PC-3 (cell line): Measurements from ENCODE around the gene PHAX. TPM values are rescaled to one million over a fixed set of nuclear protein-coding genes. Genes with fewer than 3 reads are reported as not detected.
A peak's percentile ranks its signal among the peaks of the same experiment; 100 is the strongest.

Experiments
- ATAC-seq: fragments of 200-7000 bp; cut with Tn5 transposase; 2 replicates; pipeline ENCODE4 v1.9.1; 2020; ENCODE audit warnings: mild to moderate bottlenecking, moderate library complexity
- BruUV-seq: library from RNA; stranded (reverse); fragments of 400-500 nt; replicated peaks from 2 replicates; lab custom pipeline; 2021; lab: Mats Ljungman, UMichigan
- CTCF ChIA-PET: fragments of 300-600 bp; sonication (Branson Sonifier 250); formaldehyde crosslinking; loops from one replicate; lab custom pipeline; 2022; ENCODE audit warnings: antibody characterized with exemption; lab: Charles Lee
- POLR2A ChIA-PET: fragments of 300-600 bp; sonication (Branson Sonifier 250); formaldehyde crosslinking; loops from one replicate; lab custom pipeline; 2022; ENCODE audit warnings: antibody characterized with exemption; ENCODE audit not compliant: unreplicated experiment; lab: Charles Lee
- DNase-seq: peaks from one replicate; pipeline ENCODE4 v3.0.0-alpha.2; 2015
- H2AFZ ChIP-seq: fragments of 300-600 bp; sonication (generic); 2 replicates; pipeline ENCODE4 v1.6.0; 2016; ENCODE audit warnings: antibody characterized with exemption, low read length
- H3F3A ChIP-seq: fragments of 300-600 bp; sonication (generic); one replicate; pipeline ENCODE4 v1.6.0; 2017; ENCODE audit warnings: antibody characterized with exemption, low read length, control low read depth, mild to moderate bottlenecking; ENCODE audit not compliant: unreplicated experiment
- H3K27ac ChIP-seq: fragments of 300-600 bp; sonication (generic); 2 replicates; pipeline ENCODE4 v1.5.1; 2016; ENCODE audit warnings: mild to moderate bottlenecking, low read length
- H3K27me3 ChIP-seq: fragments of 300-600 bp; sonication (generic); 2 replicates; pipeline ENCODE4 v1.6.1; 2016; ENCODE audit warnings: low read length, mixed read lengths
- H3K36me3 ChIP-seq: fragments of 300-600 bp; sonication (generic); 2 replicates; pipeline ENCODE4 v1.6.1; 2016; ENCODE audit warnings: low read depth, mixed run types, low read length, mixed read lengths
- H3K4me1 ChIP-seq: fragments of 300-600 bp; sonication (generic); 2 replicates; pipeline ENCODE4 v1.5.1; 2016; ENCODE audit warnings: low read length; ENCODE audit not compliant: insufficient read depth
- H3K4me2 ChIP-seq: fragments of 300-600 bp; sonication (generic); 2 replicates; pipeline ENCODE4 v1.6.0; 2016; ENCODE audit warnings: low read length
- H3K4me3 ChIP-seq: fragments of 300-600 bp; sonication (generic); 2 replicates; pipeline ENCODE4 v1.5.1; 2016; ENCODE audit warnings: mild to moderate bottlenecking, low read length, mixed read lengths
- H3K79me2 ChIP-seq: fragments of 300-600 bp; sonication (generic); 2 replicates; pipeline ENCODE4 v1.6.1; 2017; ENCODE audit warnings: low read length, mixed read lengths
- H3K9ac ChIP-seq: fragments of 300-600 bp; sonication (generic); 2 replicates; pipeline ENCODE4 v1.6.0; 2016; ENCODE audit warnings: mild to moderate bottlenecking, low read length
- H3K9me2 ChIP-seq: fragments of 300-600 bp; sonication (generic); replicated peaks from 2 replicates; pipeline ENCODE4 v1.6.1; 2016; ENCODE audit warnings: mixed run types, low read length, mixed read lengths
- H3K9me3 ChIP-seq: fragments of 300-600 bp; sonication (generic); 2 replicates; pipeline ENCODE4 v1.6.1; 2016; ENCODE audit warnings: low read length, mixed read lengths
- H4K20me1 ChIP-seq: fragments of 300-600 bp; sonication (generic); 2 replicates; pipeline ENCODE4 v1.6.1; 2016; ENCODE audit warnings: low read length, mixed read lengths
- CTCF ChIP-seq: fragments of 300-600 bp; sonication (generic); conservative IDR thresholded peaks from 2 replicates; pipeline ENCODE4 v1.5.1; 2017; ENCODE audit warnings: antibody characterized with exemption, low read depth, mild to moderate bottlenecking, low read length
- EZH2 ChIP-seq: fragments of 300-600 bp; sonication (generic); IDR thresholded peaks from one replicate; pipeline ENCODE4 v1.6.1; 2017; ENCODE audit warnings: antibody characterized with exemption, mild to moderate bottlenecking, low read length; ENCODE audit not compliant: unreplicated experiment
- EZH2phosphoT487 ChIP-seq: fragments of 300-600 bp; sonication (generic); IDR thresholded peaks from 2 replicates; pipeline ENCODE4 v1.6.1; 2018; ENCODE audit warnings: mild to moderate bottlenecking, antibody characterized with exemption, low read length, borderline replicate concordance
- intact Hi-C: fragments of 100-400 bp; cut with micrococcal nuclease; formaldehyde crosslinking; loops from 2 replicates; pipeline ENCODE4 v1.9.0; 2023
- total RNA-seq: library from RNA; depleted of rRNA; stranded (reverse); fragments of >200 nt; gene quantifications from 2 replicates; pipeline ENCODE4 v1.2.3, GENCODE V29; 2014

PHAX gene
- total RNA-seq, 1 experiment from 2014 or later, result 40.3 TPM

DNA sequence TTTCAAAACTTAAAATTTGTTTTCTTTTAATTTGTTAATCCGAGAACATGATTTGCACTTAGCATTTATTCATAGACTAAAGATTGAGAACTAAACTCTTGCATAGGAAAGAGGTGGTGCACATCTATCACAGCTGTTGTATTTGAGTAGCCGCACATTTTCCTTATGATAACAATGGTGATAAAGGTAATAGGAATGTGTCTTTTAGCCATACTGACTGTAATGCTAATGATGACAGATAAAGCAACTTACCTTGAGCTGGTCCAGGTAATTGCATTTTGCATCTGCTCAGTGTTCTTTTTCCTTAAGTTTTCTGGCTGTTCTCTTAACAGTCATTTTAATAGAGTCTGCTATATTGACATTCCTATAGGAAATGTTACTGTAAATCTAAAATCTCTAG is 19.0 kb downstream of the PHAX start:
- peaks cover 15% of the 10 kb centered on the region for H3K4me1 ChIP-seq
- ChIA-PET POLR2A (no interaction called here), CTCF (no interaction called here)
- peaks cover 15% of the 10 kb centered on the region for H3K79me2 ChIP-seq
- no peaks in the 10 kb centered on the region for H3K9me3 ChIP-seq
- no peaks in the 10 kb centered on the region for H3K27me3 ChIP-seq
- ATAC-seq, result no peak
- no peaks in the 10 kb centered on the region for H3K9me2 ChIP-seq
- H3K4me2 ChIP-seq, result no peak overlapping the region
- no peaks in the 10 kb centered on the region for H3F3A ChIP-seq
- no TSS peak for BruUV-seq
- intact Hi-C loops, result no loop called here
- H2AFZ ChIP-seq, result no peak overlapping the region
- no peak overlapping the region for H3K27ac ChIP-seq
- no peak for DNase-seq
- peaks cover 10% of the 10 kb centered on the region for H3K36me3 ChIP-seq
- H4K20me1 ChIP-seq, result no peaks in the 10 kb centered on the region
- no peak overlapping the region for H3K9ac ChIP-seq
- TF ChIP-seq CTCF (no peak), EZH2 (no peak), EZH2phosphoT487 (no peak)
- H3K4me3 ChIP-seq, result no peak overlapping the region

- H3K27ac ChIP-seq, result peak overlapping the region; percentile 75
- H3K4me1 ChIP-seq, result peaks cover 19% of the 10 kb centered on the region
- peak; percentile 66 for DNase-seq
- BruUV-seq, result no TSS peak
- TF ChIP-seq EZH2 (no peak), CTCF (no peak), EZH2phosphoT487 (no peak)
- H3K4me3 ChIP-seq, result peak overlapping the region; percentile 20; the same call in 1 of the 2 replicates
- intact Hi-C loops, result no loop called here
- ChIA-PET CTCF (no interaction called here), POLR2A (interaction anchor here (0.6 kb wide), 1 partner anchor 29 kb away, joined by 4 read pairs; the partner anchor contains the start of gene ALDH7A1)
- no peak overlapping the region for H2AFZ ChIP-seq
- ATAC-seq, result peak; percentile 66
- peak overlapping the region; percentile 63 for H3K4me2 ChIP-seq
- no peaks in the 10 kb centered on the region for H3F3A ChIP-seq
- no peaks in the 10 kb centered on the region for H3K79me2 ChIP-seq
- H4K20me1 ChIP-seq, result no peaks in the 10 kb centered on the region
- H3K9me3 ChIP-seq, result no peaks in the 10 kb centered on the region
- H3K27me3 ChIP-seq, result no peaks in the 10 kb centered on the region
- H3K9me2 ChIP-seq, result no peaks in the 10 kb centered on the region
- H3K9ac ChIP-seq, result no peak overlapping the region
- peaks cover 19% of the 10 kb centered on the region for H3K36me3 ChIP-seq
Observed at GRCh38 chr5:126624534-126624933, 23.8 kb downstream of the PHAX start.

DNA sequence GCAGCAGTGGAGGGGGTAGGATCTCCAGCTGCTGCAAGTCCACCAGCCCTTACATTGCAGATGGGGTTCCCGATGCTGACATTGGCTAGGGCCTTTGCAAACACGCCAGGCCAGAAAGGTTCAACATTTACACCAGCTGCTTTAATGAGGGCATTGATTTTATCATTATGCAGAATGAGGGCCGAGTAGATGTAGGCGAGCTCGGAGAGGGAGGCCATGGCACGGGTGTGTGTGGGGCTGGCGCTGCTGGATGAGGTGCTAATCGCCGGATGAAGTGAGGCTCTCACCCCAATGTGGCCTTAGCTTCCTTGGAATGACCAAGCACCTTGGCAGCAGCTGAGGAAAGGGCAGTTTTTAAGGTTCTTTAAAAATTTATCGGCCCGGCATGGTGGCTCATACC is 27.4 kb downstream of the PHAX start:
- intact Hi-C loops, result no loop called here
- Histone ChIP-seq H2AFZ (no peak overlapping the region), H3K4me3 (no peak overlapping the region), H4K20me1 (no peaks in the 10 kb centered on the region), H3K4me1 (peaks cover 19% of the 10 kb centered on the region), H3K9ac (no peak overlapping the region), H3K9me2 (no peaks in the 10 kb centered on the region), H3K4me2 (no peak overlapping the region), H3K79me2 (no peaks in the 10 kb centered on the region), H3K27ac (no peak overlapping the region), H3K9me3 (no peaks in the 10 kb centered on the region), H3K36me3 (peaks cover 14% of the 10 kb centered on the region), H3K27me3 (no peaks in the 10 kb centered on the region), H3F3A (no peaks in the 10 kb centered on the region)
- TF ChIP-seq CTCF (no peak), EZH2 (no peak), EZH2phosphoT487 (no peak)
- DNase-seq, result no peak
- no TSS peak for BruUV-seq
- ChIA-PET POLR2A (no interaction called here), CTCF (no interaction called here)
- ATAC-seq, result no peak
